Panc1 (cell line): ENCODE measurements around the gene CINP. TPM values are rescaled to one million over a fixed set of nuclear protein-coding genes. Genes with fewer than 3 reads are reported as not detected.

Experiments used
- ATAC-seq: fragments of 200-7000 bp; cut with Tn5 transposase; 2 replicates; pipeline ENCODE4 v1.9.1; 2020; ENCODE audit warnings: mild to moderate bottlenecking, moderate library complexity
- BruUV-seq: library from RNA; stranded (reverse); fragments of 400-500 nt; replicated peaks from 2 replicates; lab custom pipeline; 2021; lab: Mats Ljungman, UMichigan
- CTCF ChIA-PET: fragments of 300-600 bp; sonication (Branson Sonifier 250); formaldehyde crosslinking; loops from one replicate; lab custom pipeline; 2022; ENCODE audit warnings: antibody characterized with exemption; lab: Charles Lee
- POLR2A ChIA-PET: fragments of 300-600 bp; sonication (Branson Sonifier 250); formaldehyde crosslinking; loops from one replicate; lab custom pipeline; 2022; ENCODE audit warnings: antibody characterized with exemption; lab: Charles Lee
- DNase-seq: peaks from one replicate; pipeline ENCODE4 v3.0.0-alpha.2; 2010; ENCODE audit warnings: low read depth, low spot score
- H3K27ac ChIP-seq: 2 replicates; pipeline ENCODE4 v1.5.1; 2011; ENCODE audit warnings: mild to moderate bottlenecking, low read length, inconsistent platforms
- H3K27me3 ChIP-seq: fragments of 200-500 bp; sonication (Bioruptor generic); 2 replicates; pipeline ENCODE4 v1.6.0; 2014; ENCODE audit warnings: low read length, inconsistent platforms; ENCODE audit not compliant: control insufficient read depth, insufficient read depth
- H3K36me3 ChIP-seq: fragments of 200-500 bp; sonication (Bioruptor generic); 2 replicates; pipeline ENCODE4 v1.5.1; 2014; ENCODE audit warnings: inconsistent platforms, mild to moderate bottlenecking, low read length, moderate library complexity; ENCODE audit not compliant: control insufficient read depth, insufficient read depth
- H3K4me1 ChIP-seq: 2 replicates; pipeline ENCODE4 v1.5.1; 2011; ENCODE audit warnings: inconsistent platforms, mild to moderate bottlenecking, low read length, moderate library complexity; ENCODE audit not compliant: control insufficient read depth, insufficient read depth
- H3K4me3 ChIP-seq, 2 experiments: 2 replicates each; pipeline ENCODE4 v1.5.1; 2011 to 2012; ENCODE audit warnings: low read depth in 2 of 2, low read length in 2 of 2, mild to moderate bottlenecking in 2 of 2, inconsistent platforms in 1 of 2, moderate library complexity in 1 of 2
- H3K9me3 ChIP-seq: fragments of 200-500 bp; sonication (Bioruptor generic); 2 replicates; pipeline ENCODE4 v1.5.1; 2014; ENCODE audit warnings: low read depth, mild to moderate bottlenecking, inconsistent platforms, low read length, moderate library complexity; ENCODE audit not compliant: control insufficient read depth, insufficient read depth
- CTCF ChIP-seq: fragments of 450-650 bp; IDR thresholded peaks from 2 replicates; pipeline ENCODE4 v1.5.1; 2017; ENCODE audit warnings: mild to moderate bottlenecking
- POLR2AphosphoS5 ChIP-seq: IDR thresholded peaks from 2 replicates; pipeline ENCODE4 v1.6.1; 2012; ENCODE audit warnings: mild to moderate bottlenecking, low read depth, low read length, moderate library complexity
- REST ChIP-seq, 2 experiments: IDR thresholded peaks; 2 replicates each; pipeline ENCODE4 v1.6.1; 2011 to 2012; ENCODE audit warnings: low read depth in 2 of 2, control low read depth in 1 of 2, low read length in 1 of 2, mild to moderate bottlenecking in 1 of 2, moderate library complexity in 1 of 2; ENCODE audit not compliant: insufficient read depth in 1 of 2
- SIN3A ChIP-seq: IDR thresholded peaks from 2 replicates; pipeline ENCODE4 v1.6.1; 2012; ENCODE audit warnings: low read depth, mild to moderate bottlenecking, low read length, moderate library complexity, borderline replicate concordance; ENCODE audit not compliant: insufficient read depth
- TCF7L2 ChIP-seq: IDR thresholded peaks from 2 replicates; pipeline ENCODE4 v1.6.1; 2011; ENCODE audit warnings: mild to moderate bottlenecking, low read depth, low read length, inconsistent platforms
- in situ Hi-C: cut with HindIII; loops from 2 replicates; pipeline ENCODE4 v1.10.0; 2016; ENCODE audit warnings: low sequenced_read_pairs, low pct_unique_long_range_greater_than_20kb
- intact Hi-C: fragments of 100-400 bp; cut with micrococcal nuclease; formaldehyde crosslinking; loops from one replicate; pipeline ENCODE4 v1.10.0; 2022; ENCODE audit not compliant: unreplicated experiment
- total RNA-seq: library from RNA; stranded (reverse); gene quantifications from one replicate; pipeline ENCODE4 v1.2.1, GENCODE V29; 2021; ENCODE audit not compliant: unreplicated experiment

The CINP gene
- total RNA-seq, 1 experiment from 2014 or later = 28.3 TPM

GRCh38 chr14:102342238-102342637 is 20.5 kb downstream of the CINP start:
- intact Hi-C loops = no loop called here
- no peak for TF ChIP-seq CTCF
- no peak for TF ChIP-seq SIN3A
- no peak for TF ChIP-seq TCF7L2
- TF ChIP-seq POLR2AphosphoS5 = no peak
- CTCF ChIA-PET = no interaction called here
- DNase-seq = no peak
- Histone ChIP-seq H3K9me3 (no peaks in the 10 kb centered on the region), H3K27ac (no peak overlapping the region), H3K27me3 (no peaks in the 10 kb centered on the region), H3K36me3 (no peaks in the 10 kb centered on the region; the same call in 1 of the 2 replicates), H3K4me1 (no peaks in the 10 kb centered on the region), H3K4me3 (no peak overlapping the region)
- no TSS peak for BruUV-seq
- no peak for ATAC-seq
- in situ Hi-C loops = no loop called here
- POLR2A ChIA-PET = interaction anchor here (0.6 to 0.7 kb wide), 2 partner anchors 9 to 134 kb away, joined by 3 to 4 read pairs; no protein-coding TSS in a partner anchor

GRCh38 chr14:102341566-102341965 is 21.1 kb downstream of the CINP start:
- TF ChIP-seq REST (IDR thresholded peaks at IDR 0.05; ENCODE audit: insufficient read depth in 1 of 2, low read depth in 2 of 2, low read length in 1 of 2) = no peak
- Histone ChIP-seq H3K9me3 (no peaks in the 10 kb centered on the region), H3K36me3 (no peaks in the 10 kb centered on the region; the same call in 1 of the 2 replicates), H3K4me1 (no peaks in the 10 kb centered on the region), H3K27ac (no peak overlapping the region), H3K4me3 (no peak overlapping the region), H3K27me3 (no peaks in the 10 kb centered on the region)
- DNase-seq (no peak), ATAC-seq (0 out of 2 replicates have a peak, but pooled peaks have one; percentile 37)
- in situ Hi-C loops = no loop called here
- ChIA-PET CTCF (no interaction called here), POLR2A (no interaction called here)
- no TSS peak for BruUV-seq
- intact Hi-C loops = no loop called here

GRCh38 chr14:102338724-102339123 is 24.0 kb downstream of the CINP start:
- no peak for ATAC-seq
- Histone ChIP-seq H3K9me3 (no peaks in the 10 kb centered on the region), H3K4me1 (no peaks in the 10 kb centered on the region), H3K4me3 (no peak overlapping the region), H3K27ac (no peak overlapping the region), H3K27me3 (no peaks in the 10 kb centered on the region), H3K36me3 (peaks cover 2% of the 10 kb centered on the region; the same call in 1 of the 2 replicates)
- ChIA-PET CTCF (no interaction called here), POLR2A (interaction anchor here (1.1 kb wide), 1 partner anchor 17 kb away, joined by 17 read pairs; no protein-coding TSS in a partner anchor)
- TF ChIP-seq TCF7L2 (no peak), POLR2AphosphoS5 (no peak), SIN3A (no peak), REST (IDR thresholded peaks at IDR 0.05; ENCODE audit: insufficient read depth in 1 of 2, low read depth in 2 of 2, low read length in 1 of 2) (no peak), CTCF (no peak)
- intact Hi-C loops = no loop called here
- in situ Hi-C loops = no loop called here
- DNase-seq = no peak
- no TSS peak for BruUV-seq
